Ovary (tissue), 9 donors: ENCODE measurements around the gene SASS6. TPM values are rescaled to one million over a fixed set of nuclear protein-coding genes. Genes with fewer than 3 reads are reported as not detected.

Experiments used
- DNase-seq, 5 donors: peaks; one replicate each; pipeline ENCODE4 v3.0.0-alpha.2; 2019 to 2020
- H3K27ac ChIP-seq, 2 donors: fragments of 200-600 bp; one replicate each; pipeline versions ENCODE4 v1.5.1 to v1.8.0; 2019 to 2022
- H3K27me3 ChIP-seq: fragments of 200-600 bp; one replicate; pipeline ENCODE4 v1.8.0; 2022
- H3K36me3 ChIP-seq: fragments of 200-600 bp; sonication (generic); one replicate; pipeline ENCODE4 v1.5.1; 2019
- H3K4me1 ChIP-seq: one replicate; pipeline ENCODE4 v1.8.1; 2013; ENCODE audit warnings: mild to moderate bottlenecking, moderate library complexity; ENCODE audit not compliant: insufficient read depth
- H3K4me3 ChIP-seq: fragments of 200-600 bp; sonication (generic); one replicate; pipeline ENCODE4 v1.5.1; 2017
- H3K9me3 ChIP-seq, 2 donors: fragments of 200-600 bp in 1 of 2; sonication (generic) in 1 of 2; one replicate each; pipeline versions ENCODE4 v1.5.1 to v1.8.1; 2013 to 2019; ENCODE audit warnings: mild to moderate bottlenecking in 1 of 2, moderate library complexity in 1 of 2
- CTCF ChIP-seq, 3 donors: fragments of 450-650 bp in 2 of 3; fragments of 200-600 bp in 1 of 3; IDR thresholded peaks; one replicate each; pipeline versions ENCODE4 v1.5.1 to v1.8.0; 2016 to 2022; ENCODE audit warnings: antibody characterized with exemption in 3 of 3, mild to moderate bottlenecking in 1 of 3
- EP300 ChIP-seq: sonication (generic); formaldehyde crosslinking; IDR thresholded peaks from one replicate; pipeline ENCODE4 v1.6.1; 2017; ENCODE audit warnings: antibody characterized with exemption
- POLR2A ChIP-seq: fragments of 450-650 bp; IDR thresholded peaks from one replicate; pipeline ENCODE4 v1.6.1; 2017; ENCODE audit warnings: antibody characterized with exemption, mild to moderate bottlenecking, moderate library complexity
- WGBS, 3 donors: extraction: QIAGEN DNeasy Blood & Tissue Kit in 1 of 3; methylation state at CpG; one replicate each; pipeline versions ENCODE4 v1.1.5 to v1.1.7; 2013 to 2017; 5-methylcytosine and 5-hydroxymethylcytosine counted together
- intact Hi-C, 4 donors: fragments of 100-400 bp; cut with DNase I; formaldehyde crosslinking; loops; one replicate each; pipeline versions ENCODE4 v1.11.0 to v1.15.1; 2022 to 2023
- polyA plus RNA-seq, 2 donors: library from polyadenylated mRNA; stranded (reverse); fragments of 200-250 nt in 1 of 2; fragments of 350-450 nt in 1 of 2; fragmentation: Illumina TruSeq in 1 of 2; extraction: RNeasy Lipid Tissue Mini Kit (QIAGEN cat#74804) in 1 of 2; gene quantifications; one replicate each; pipeline ENCODE4 v1.2.3, GENCODE V29; 2013 to 2014
- small RNA-seq: library from RNA; depleted of rRNA; stranded (forward); fragments of <200 nt; gene quantifications from one replicate; pipeline ENCODE3, GENCODE V24; 2016
- total RNA-seq, 7 donors: library from RNA; depleted of rRNA in 2 of 7; stranded (reverse); fragments of >200 nt in 2 of 7; fragmentation: NEBNext Ultra II Directional in 3 of 7; extraction: Animal tissue kit (Norgen Biotek cat#: 25700) in 3 of 7; gene quantifications; one replicate each; pipeline versions ENCODE4 v1.1.0 to v1.2.4, GENCODE V29; 2016 to 2023
- donor health status: DM: no; HTN: no; CAD: no; lungs with moderate emphysema.
- donor health status: DM: no; HTN: no; CAD: no.
- donor health status: Bipolar disorder and iron deficiency.
- donor health status: DM: yes; HTN: yes; CAD: no.
- donor health status: DM: no; HTN: no; CAD: no.
- donor health status: DM: yes; HTN: yes; CAD: no.

The SASS6 gene
- total and polyA plus RNA-seq, 9 donors, result 1.7 to 3.6 (median 2.7) TPM

- peak overlapping the region; percentile 93 to 98 for H3K27ac ChIP-seq
- DNase-seq, result no peak
- peak overlapping the region; percentile 57 for H3K4me3 ChIP-seq
- no peaks in the 10 kb centered on the region for H3K36me3 ChIP-seq
- H3K9me3 ChIP-seq, result no peaks in the 10 kb centered on the region
- TF ChIP-seq CTCF (IDR thresholded peaks at IDR 0.05), result no peak
- TF ChIP-seq POLR2A, result no peak
- no peak for TF ChIP-seq EP300
- no peaks in the 10 kb centered on the region for H3K27me3 ChIP-seq
- WGBS, 3 donors, result 21 to 25% (median 24%) methylated on average over 11 of the region's 11 CpGs
- H3K4me1 ChIP-seq, result peaks cover 6% of the 10 kb centered on the region
- intact Hi-C loops, result no loop called here
These were observed 95.7 kb downstream of the SASS6 start for GRCh38 chr1:100036718-100037655.

- 95 to 96% (median 95%) methylated on average over 1 of the region's 1 CpG for WGBS, 3 donors
- Histone ChIP-seq H3K27ac (no peak overlapping the region), H3K4me3 (no peak overlapping the region), H3K9me3 (no peaks in the 10 kb centered on the region), H3K4me1 (peaks cover 3% of the 10 kb centered on the region), H3K27me3 (no peaks in the 10 kb centered on the region), H3K36me3 (no peaks in the 10 kb centered on the region)
- intact Hi-C loops, result no loop called here
- no peak for TF ChIP-seq POLR2A
- TF ChIP-seq CTCF (IDR thresholded peaks at IDR 0.05), result no peak
- no peak for TF ChIP-seq EP300
- DNase-seq, result no peak
These were observed 97.5 kb downstream of the SASS6 start for GRCh38 chr1:100035214-100035613.

GRCh38 chr1:100034470-100034869, 98.3 kb downstream of the SASS6 start:
- H3K9me3 ChIP-seq, result no peaks in the 10 kb centered on the region
- H3K4me3 ChIP-seq, result no peak overlapping the region
- H3K36me3 ChIP-seq, result no peaks in the 10 kb centered on the region
- TF ChIP-seq EP300 (no peak), POLR2A (no peak), CTCF (IDR thresholded peaks at IDR 0.05) (no peak)
- intact Hi-C loops, result no loop called here
- H3K27ac ChIP-seq, result no peak overlapping the region
- peaks cover 3% of the 10 kb centered on the region for H3K4me1 ChIP-seq
- H3K27me3 ChIP-seq, result no peaks in the 10 kb centered on the region
- DNase-seq, result no peak

Small RNA genes within 50 kb of the gene (small RNA-seq; reads per million reads assigned to genes)
- not detected for gene AC093019.1

Other genes with a start within 250 kb of the SASS6 start
- gene SLC35A3, start 162.9 kb downstream of the SASS6 start, total RNA-seq, result 10 to 100 TPM; 11.4 to 22.8 (median 17.0) TPM
- 10 to 100 TPM in 1 of 2 donors, 1 to 10 TPM in 1; 7.7 to 10.2 TPM for gene SLC35A3, start 162.9 kb downstream of the SASS6 start, polyA plus RNA-seq
- gene TRMT13, start 233 bp upstream of the SASS6 start, total RNA-seq, result 10 to 100 TPM; 10.5 to 23.3 (median 16.4) TPM
- 10 to 100 TPM in 1 of 2 donors, 1 to 10 TPM in 1; 10.0 to 16.8 TPM for gene TRMT13, start 233 bp upstream of the SASS6 start, polyA plus RNA-seq
- 1 to 10 TPM in 2 of 7 donors, under 1 TPM in 5; 0.18 to 1.9 (median 0.63) TPM for gene LRRC39, start 45.3 kb upstream of the SASS6 start, total RNA-seq
- gene LRRC39, start 45.3 kb upstream of the SASS6 start, polyA plus RNA-seq, result under 1 TPM; 0.57 to 0.58 TPM
- gene DBT, start 116.9 kb upstream of the SASS6 start, total RNA-seq, result 10 to 100 TPM in 5 of 7 donors, 1 to 10 TPM in 2; 6.3 to 17.4 (median 15.0) TPM
- gene DBT, start 116.9 kb upstream of the SASS6 start, polyA plus RNA-seq, result 10 to 100 TPM in 1 of 2 donors, 1 to 10 TPM in 1; 5.5 to 10.9 TPM
- gene RTCA, start 133.3 kb upstream of the SASS6 start, total RNA-seq, result 10 to 100 TPM; 12.9 to 23.6 (median 14.7) TPM
- 10 to 100 TPM; 13.4 to 20.9 TPM for gene RTCA, start 133.3 kb upstream of the SASS6 start, polyA plus RNA-seq
- gene CDC14A, start 219.6 kb upstream of the SASS6 start, total RNA-seq, result 10 to 100 TPM in 4 of 7 donors, 1 to 10 TPM in 3; 6.9 to 47.4 (median 10.1) TPM
- 1 to 10 TPM; 4.6 to 5.9 TPM for gene CDC14A, start 219.6 kb upstream of the SASS6 start, polyA plus RNA-seq